Mesendoderm (in vitro differentiated cells): ENCODE results near the gene ZNF423. TPM values are rescaled to one million over a fixed set of nuclear protein-coding genes. Genes with fewer than 3 reads are reported as not detected.

ENCODE experiments used
- DNase-seq: peaks from one replicate; pipeline ENCODE4 v3.0.0; 2013
- H2AK5ac ChIP-seq: 2 replicates; pipeline ENCODE4 v1.6.1; 2013; ENCODE audit warnings: low read length, inconsistent platforms
- H2BK120ac ChIP-seq: 2 replicates; pipeline ENCODE4 v1.6.1; 2013; ENCODE audit warnings: low read depth, mild to moderate bottlenecking, low read length, moderate library complexity, mixed read lengths
- H2BK15ac ChIP-seq: replicated peaks from 2 replicates; pipeline ENCODE4 v1.6.1; 2013; ENCODE audit warnings: low read depth, mild to moderate bottlenecking, moderate library complexity
- H2BK5ac ChIP-seq: 2 replicates; pipeline ENCODE4 v1.6.1; 2013; ENCODE audit warnings: low read length, inconsistent platforms
- H3K18ac ChIP-seq: 2 replicates; pipeline ENCODE4 v1.6.1; 2013; ENCODE audit warnings: mild to moderate bottlenecking, low read length, mixed read lengths
- H3K23ac ChIP-seq: one replicate; pipeline ENCODE4 v1.6.1; 2013; ENCODE audit warnings: low read length
- H3K27ac ChIP-seq: 2 replicates; pipeline ENCODE4 v1.5.1; 2013; ENCODE audit warnings: low read depth, mild to moderate bottlenecking, inconsistent platforms, low read length, moderate library complexity
- H3K27me3 ChIP-seq: 2 replicates; pipeline ENCODE4 v1.6.1; 2013; ENCODE audit warnings: low read length, control low read depth, mild to moderate bottlenecking, inconsistent platforms; ENCODE audit not compliant: insufficient read depth, poor library complexity
- H3K36me3 ChIP-seq: 2 replicates; pipeline ENCODE4 v1.6.1; 2013; ENCODE audit warnings: low read length, inconsistent platforms; ENCODE audit not compliant: control insufficient read depth, insufficient read depth
- H3K4ac ChIP-seq: one replicate; pipeline ENCODE4 v1.6.1; 2013; ENCODE audit warnings: low read depth, mild to moderate bottlenecking, low read length, moderate library complexity
- H3K4me1 ChIP-seq: 2 replicates; pipeline ENCODE4 v1.6.1; 2013; ENCODE audit warnings: low read depth, low read length, inconsistent platforms; ENCODE audit not compliant: control insufficient read depth
- H3K4me2 ChIP-seq: 2 replicates; pipeline ENCODE4 v1.6.1; 2013; ENCODE audit warnings: low read length
- H3K4me3 ChIP-seq: 2 replicates; pipeline ENCODE4 v1.5.1; 2013; ENCODE audit warnings: mild to moderate bottlenecking, low read length
- H3K56ac ChIP-seq: one replicate; pipeline ENCODE4 v1.6.1; 2013; ENCODE audit warnings: low read length
- H3K79me1 ChIP-seq: 2 replicates; pipeline ENCODE4 v1.6.1; 2013; ENCODE audit warnings: low read length, inconsistent platforms
- H3K79me2 ChIP-seq: 2 replicates; pipeline ENCODE4 v1.6.1; 2013; ENCODE audit warnings: mild to moderate bottlenecking, low read length; ENCODE audit not compliant: control insufficient read depth, insufficient read depth
- H3K9ac ChIP-seq: 2 replicates; pipeline ENCODE4 v1.6.1; 2013; ENCODE audit warnings: low read length, inconsistent platforms
- H4K5ac ChIP-seq: one replicate; pipeline ENCODE4 v1.6.1; 2013; ENCODE audit warnings: low read length
- H4K8ac ChIP-seq: one replicate; pipeline ENCODE4 v1.6.1; 2013; ENCODE audit warnings: low read depth, mild to moderate bottlenecking, control low read depth, low read length, moderate library complexity
- WGBS: extraction: QIAGEN DNeasy Blood & Tissue Kit; methylation state at CpG from one replicate; pipeline ENCODE4 v1.1.7; 2013; ENCODE audit warnings: low lambda C conversion rate, missing lambda C conversion rate; ENCODE audit not compliant: insufficient coverage; ENCODE audit errors: extremely low coverage; 5-methylcytosine and 5-hydroxymethylcytosine counted together
- small RNA-seq: library from polyadenylated mRNA; stranded (forward); fragments of <200 nt; extraction: miRNeasy Mini kit (QIAGEN cat#:217004); gene quantifications from one replicate; pipeline ENCODE3, GENCODE V24; 2013; ENCODE audit not compliant: insufficient read depth

Gene ZNF423

DNA sequence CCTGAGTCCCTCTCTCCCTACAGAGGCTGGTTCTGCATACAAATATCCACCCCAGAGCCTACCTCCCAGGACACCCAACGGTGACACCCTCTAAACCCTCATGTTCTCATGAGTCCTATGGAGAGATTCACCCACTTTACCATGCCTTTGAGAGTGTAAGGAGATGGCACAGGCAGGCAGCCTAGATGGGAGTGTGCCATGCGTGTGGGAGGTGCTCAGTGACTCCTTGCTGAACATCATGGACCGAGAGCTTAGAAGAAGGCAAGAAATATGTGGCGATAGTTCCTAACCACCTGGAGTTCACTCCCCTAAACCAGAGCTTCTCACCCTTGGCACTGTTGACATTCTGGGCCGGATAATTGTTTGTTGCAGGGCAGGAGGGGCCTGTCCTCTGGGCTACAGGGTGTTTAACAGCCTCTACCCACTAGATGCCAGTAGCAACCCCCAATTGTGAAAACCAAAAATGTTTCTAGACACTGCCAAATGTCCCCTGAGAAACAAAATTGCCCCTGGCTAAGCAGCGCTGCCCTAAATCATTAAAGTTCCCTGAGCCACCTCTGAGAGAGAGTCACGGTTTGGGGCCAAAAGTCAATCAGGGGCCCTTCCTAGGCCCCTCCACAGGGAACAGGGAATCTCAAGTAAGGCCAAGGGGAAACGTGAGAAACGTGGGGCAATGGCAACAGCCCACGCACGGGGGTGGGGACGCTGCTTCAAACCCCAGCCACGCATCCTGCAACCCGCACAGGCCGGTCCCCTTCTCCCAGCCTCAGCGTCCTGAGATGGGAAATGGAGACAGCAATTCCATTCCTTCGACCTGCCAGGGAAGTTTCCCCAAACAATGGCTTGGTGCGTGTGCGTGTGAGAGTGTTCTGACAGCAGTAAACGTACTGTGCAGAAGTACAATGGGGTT lies 415.5 kb downstream of the ZNF423 start:
- H3K4ac ChIP-seq, result no peak overlapping the region
- no peaks in the 10 kb centered on the region for H3K36me3 ChIP-seq
- no peak overlapping the region for H3K23ac ChIP-seq
- no peak overlapping the region for H3K18ac ChIP-seq
- H3K79me1 ChIP-seq, result no peaks in the 10 kb centered on the region
- H2AK5ac ChIP-seq, result peak overlapping the region; percentile 40
- peak; percentile 32 for DNase-seq
- H3K4me1 ChIP-seq, result peaks cover 7% of the 10 kb centered on the region
- no peak overlapping the region for H3K4me3 ChIP-seq
- no peak overlapping the region for H4K8ac ChIP-seq
- no peak overlapping the region for H2BK120ac ChIP-seq
- H3K27me3 ChIP-seq, result no peaks in the 10 kb centered on the region
- no peak overlapping the region for H3K56ac ChIP-seq
- no peak overlapping the region for H2BK15ac ChIP-seq
- no CpG with 5 or more reads among the region's 20 CpGs for WGBS
- H2BK5ac ChIP-seq, result no peak overlapping the region
- no peak overlapping the region for H3K9ac ChIP-seq
- no peak overlapping the region for H3K4me2 ChIP-seq
- H3K79me2 ChIP-seq, result no peaks in the 10 kb centered on the region
- no peak overlapping the region for H4K5ac ChIP-seq
- H3K27ac ChIP-seq, result no peak overlapping the region

DNA sequence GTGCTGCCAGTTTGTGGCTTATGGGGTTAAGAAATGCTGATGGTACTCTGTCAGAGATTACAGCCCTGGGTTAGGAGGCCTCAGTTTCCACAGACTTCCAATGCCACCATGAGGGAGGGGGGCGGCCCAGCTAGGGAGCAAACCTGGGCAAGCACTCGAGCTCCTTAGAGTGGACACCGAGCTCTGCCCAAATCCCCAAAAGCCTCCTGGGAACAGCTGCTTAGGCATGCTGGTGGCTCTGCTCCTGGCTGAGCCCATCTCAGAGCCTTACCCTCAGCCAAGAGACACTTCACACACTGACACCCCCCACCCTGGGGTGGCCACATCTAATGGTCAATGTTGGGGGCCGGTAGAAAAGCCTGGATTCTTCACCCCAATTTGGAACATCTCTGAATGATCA lies 416.2 kb downstream of the ZNF423 start:
- no peak overlapping the region for H2BK5ac ChIP-seq
- no peaks in the 10 kb centered on the region for H3K79me2 ChIP-seq
- WGBS, result no CpG with 5 or more reads among the region's 4 CpGs
- H3K79me1 ChIP-seq, result no peaks in the 10 kb centered on the region
- no peaks in the 10 kb centered on the region for H3K27me3 ChIP-seq
- no peak overlapping the region for H3K27ac ChIP-seq
- H3K4me1 ChIP-seq, result peaks cover 7% of the 10 kb centered on the region
- no peak overlapping the region for H3K4me2 ChIP-seq
- no peak overlapping the region for H4K8ac ChIP-seq
- no peaks in the 10 kb centered on the region for H3K36me3 ChIP-seq
- DNase-seq, result no peak
- H3K4me3 ChIP-seq, result no peak overlapping the region
- H3K9ac ChIP-seq, result no peak overlapping the region
- no peak overlapping the region for H3K18ac ChIP-seq
- no peak overlapping the region for H2BK15ac ChIP-seq
- no peak overlapping the region for H2BK120ac ChIP-seq
- no peak overlapping the region for H3K4ac ChIP-seq
- H3K56ac ChIP-seq, result no peak overlapping the region
- H2AK5ac ChIP-seq, result no peak overlapping the region
- H3K23ac ChIP-seq, result no peak overlapping the region
- H4K5ac ChIP-seq, result no peak overlapping the region

DNA sequence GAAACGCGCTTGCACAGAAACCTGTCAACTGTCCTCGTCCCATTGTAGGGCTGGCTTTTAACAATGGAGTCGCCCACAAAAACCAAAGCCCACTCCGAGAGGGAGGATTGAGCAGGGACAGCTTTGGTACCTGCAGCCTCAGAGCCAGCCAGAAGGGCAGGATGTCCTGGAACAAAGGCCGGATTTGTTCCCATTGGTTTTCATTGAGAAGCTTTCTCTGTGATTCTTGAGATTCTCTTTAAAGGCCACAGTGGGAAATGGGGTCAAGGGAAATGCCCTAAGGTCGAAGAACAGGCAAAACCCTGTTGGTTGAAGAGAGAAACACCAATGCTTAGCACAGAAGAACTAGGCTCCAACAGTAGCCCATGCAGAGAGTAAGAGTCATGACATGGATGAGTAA lies 416.9 kb downstream of the ZNF423 start:
- no peak overlapping the region for H3K23ac ChIP-seq
- H3K27ac ChIP-seq, result no peak overlapping the region
- H4K5ac ChIP-seq, result no peak overlapping the region
- H3K79me1 ChIP-seq, result no peaks in the 10 kb centered on the region
- H3K79me2 ChIP-seq, result no peaks in the 10 kb centered on the region
- no CpG with 5 or more reads among the region's 7 CpGs for WGBS
- no peak overlapping the region for H3K56ac ChIP-seq
- no peak overlapping the region for H3K9ac ChIP-seq
- H4K8ac ChIP-seq, result no peak overlapping the region
- H3K4me1 ChIP-seq, result peaks cover 7% of the 10 kb centered on the region
- H2AK5ac ChIP-seq, result no peak overlapping the region
- no peak overlapping the region for H2BK15ac ChIP-seq
- DNase-seq, result no peak
- no peak overlapping the region for H2BK120ac ChIP-seq
- H3K36me3 ChIP-seq, result no peaks in the 10 kb centered on the region
- H3K27me3 ChIP-seq, result no peaks in the 10 kb centered on the region
- H3K4ac ChIP-seq, result no peak overlapping the region
- H3K4me3 ChIP-seq, result no peak overlapping the region
- no peak overlapping the region for H2BK5ac ChIP-seq
- no peak overlapping the region for H3K4me2 ChIP-seq
- no peak overlapping the region for H3K18ac ChIP-seq

Small RNAs within 50 kb of the gene (small RNA-seq; reads per million reads assigned to genes)
- gene MRPS21P7 (not detected), gene MRPS21P8 (not detected)
